Endodermal cell (in vitro differentiated cells): ENCODE data around the gene CGB7. TPM values are rescaled to one million over a fixed set of nuclear protein-coding genes. Genes with fewer than 3 reads are reported as not detected.

Experiments
- DNase-seq: peaks from one replicate; pipeline ENCODE4 v3.0.0-alpha.2; 2017
- H3K27ac ChIP-seq: 2 replicates; pipeline ENCODE4 v1.5.1; 2013; ENCODE audit warnings: mild to moderate bottlenecking, low read depth, low read length, moderate library complexity
- H3K27me3 ChIP-seq: 2 replicates; pipeline ENCODE4 v1.6.1; 2013; ENCODE audit warnings: mild to moderate bottlenecking, low read length, moderate library complexity; ENCODE audit not compliant: insufficient read depth, control insufficient read depth, poor library complexity, severe bottlenecking
- H3K36me3 ChIP-seq: 2 replicates; pipeline ENCODE4 v1.7.0; 2013; ENCODE audit warnings: mild to moderate bottlenecking, low read length, moderate library complexity; ENCODE audit not compliant: control insufficient read depth, insufficient read depth
- H3K4me1 ChIP-seq: one replicate; pipeline ENCODE4 v1.7.0; 2013; ENCODE audit warnings: low read length; ENCODE audit not compliant: control insufficient read depth, insufficient read depth
- H3K4me3 ChIP-seq: 2 replicates; pipeline ENCODE4 v1.5.1; 2013; ENCODE audit warnings: mild to moderate bottlenecking, low read length, moderate library complexity
- H3K9ac ChIP-seq: 2 replicates; pipeline ENCODE4 v1.6.1; 2013; ENCODE audit warnings: mild to moderate bottlenecking, low read length, moderate library complexity; ENCODE audit not compliant: poor library complexity, severe bottlenecking; ENCODE audit errors: extremely low read depth
- H3K9me3 ChIP-seq: 2 replicates; pipeline ENCODE4 v1.6.1; 2013; ENCODE audit warnings: mild to moderate bottlenecking, low read length, moderate library complexity; ENCODE audit not compliant: control insufficient read depth
- H3K27ac Mint-ChIP-seq: 2 replicates; pipeline ENCODE4 v1.8.0; 2020; ENCODE audit warnings: mixed read lengths
- H3K27me3 Mint-ChIP-seq: 2 replicates; pipeline ENCODE4 v1.8.0; 2021; ENCODE audit warnings: mild to moderate bottlenecking, mixed read lengths; ENCODE audit not compliant: insufficient read depth
- H3K36me3 Mint-ChIP-seq: 2 replicates; pipeline ENCODE4 v1.8.0; 2020; ENCODE audit warnings: low read depth, mixed read lengths
- H3K4me1 Mint-ChIP-seq: 2 replicates; pipeline ENCODE4 v1.8.0; 2020; ENCODE audit warnings: mixed read lengths
- H3K4me3 Mint-ChIP-seq: 2 replicates; pipeline ENCODE4 v1.8.0; 2020; ENCODE audit warnings: mild to moderate bottlenecking, moderate library complexity, mixed read lengths
- H3K9me3 Mint-ChIP-seq: 2 replicates; pipeline ENCODE4 v1.8.0; 2020; ENCODE audit warnings: mild to moderate bottlenecking, mixed read lengths
- WGBS, 2 experiments: methylation state at CpG; one replicate each; pipeline versions ENCODE4 v1.1.5 to v1.1.7; 2013; ENCODE audit warnings: missing lambda C conversion rate in 2 of 2, mixed read lengths in 1 of 2; ENCODE audit not compliant: insufficient coverage in 1 of 2, insufficient read length in 1 of 2; 5-methylcytosine and 5-hydroxymethylcytosine counted together
- total RNA-seq, 2 donors: library from RNA; stranded (reverse); fragmentation: NEBNext Ultra II Directional in 1 of 2; extraction: Animal tissue kit (Norgen Biotek cat#: 25700) in 1 of 2; gene quantifications; 2 replicates in 1 of 2; 3 replicates in 1 of 2; pipeline ENCODE4 v1.2.1, GENCODE V29; 2021
- TF ChIP-seq, protein P1 (sequence below): fragments of 200-600 bp; sonication (generic); conservative IDR thresholded peaks from 2 replicates; pipeline ENCODE4 v1.5.0; 2021; ENCODE audit warnings: antibody characterized with exemption, mild to moderate bottlenecking

The CGB7 gene
- total RNA-seq, 2 donors from 2014 or later, result 1.5 to 2.9 TPM

DNA sequence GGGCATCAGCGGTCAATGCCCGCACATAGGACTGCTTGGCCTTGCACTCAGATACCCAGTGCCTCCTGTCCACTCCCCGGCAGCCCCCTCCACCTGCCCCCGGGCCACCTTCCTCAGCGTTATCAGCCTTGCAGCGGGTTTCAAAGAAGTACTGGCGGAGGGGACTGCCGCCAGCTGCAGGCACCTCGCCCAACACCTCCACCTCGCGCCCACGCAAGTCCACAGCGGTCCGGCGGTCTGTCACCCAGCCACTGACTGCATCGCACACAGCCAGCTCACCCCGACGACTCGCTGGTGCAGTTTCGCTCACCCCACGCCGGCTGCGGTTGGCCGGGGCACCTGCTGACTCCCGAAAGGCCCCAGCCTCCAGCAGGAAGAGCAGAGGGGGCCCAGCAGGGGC lies 3.9 kb upstream of the CGB7 start:
- WGBS, 2 experiments, result 88 to 96% methylated on average over 7 to 25 of the region's 25 CpGs
- Mint-ChIP-seq H3K9me3 (no peaks in the 10 kb centered on the region), H3K27me3 (peaks cover 81% of the 10 kb centered on the region), H3K36me3 (no peaks in the 10 kb centered on the region), H3K4me1 (peaks cover 10% of the 10 kb centered on the region), H3K27ac (no peak overlapping the region), H3K4me3 (no peak overlapping the region)
- no peaks in the 10 kb centered on the region for H3K9me3 ChIP-seq
- TF ChIP-seq, protein P1, sequence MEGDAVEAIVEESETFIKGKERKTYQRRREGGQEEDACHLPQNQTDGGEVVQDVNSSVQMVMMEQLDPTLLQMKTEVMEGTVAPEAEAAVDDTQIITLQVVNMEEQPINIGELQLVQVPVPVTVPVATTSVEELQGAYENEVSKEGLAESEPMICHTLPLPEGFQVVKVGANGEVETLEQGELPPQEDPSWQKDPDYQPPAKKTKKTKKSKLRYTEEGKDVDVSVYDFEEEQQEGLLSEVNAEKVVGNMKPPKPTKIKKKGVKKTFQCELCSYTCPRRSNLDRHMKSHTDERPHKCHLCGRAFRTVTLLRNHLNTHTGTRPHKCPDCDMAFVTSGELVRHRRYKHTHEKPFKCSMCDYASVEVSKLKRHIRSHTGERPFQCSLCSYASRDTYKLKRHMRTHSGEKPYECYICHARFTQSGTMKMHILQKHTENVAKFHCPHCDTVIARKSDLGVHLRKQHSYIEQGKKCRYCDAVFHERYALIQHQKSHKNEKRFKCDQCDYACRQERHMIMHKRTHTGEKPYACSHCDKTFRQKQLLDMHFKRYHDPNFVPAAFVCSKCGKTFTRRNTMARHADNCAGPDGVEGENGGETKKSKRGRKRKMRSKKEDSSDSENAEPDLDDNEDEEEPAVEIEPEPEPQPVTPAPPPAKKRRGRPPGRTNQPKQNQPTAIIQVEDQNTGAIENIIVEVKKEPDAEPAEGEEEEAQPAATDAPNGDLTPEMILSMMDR, result no peak
- H3K4me3 ChIP-seq, result no peak overlapping the region
- no peaks in the 10 kb centered on the region for H3K36me3 ChIP-seq
- H3K27ac ChIP-seq, result no peak overlapping the region
- peaks cover 38% of the 10 kb centered on the region for H3K27me3 ChIP-seq
- no peak for DNase-seq
- H3K4me1 ChIP-seq, result no peaks in the 10 kb centered on the region
- H3K9ac ChIP-seq, result no peak overlapping the region

DNA sequence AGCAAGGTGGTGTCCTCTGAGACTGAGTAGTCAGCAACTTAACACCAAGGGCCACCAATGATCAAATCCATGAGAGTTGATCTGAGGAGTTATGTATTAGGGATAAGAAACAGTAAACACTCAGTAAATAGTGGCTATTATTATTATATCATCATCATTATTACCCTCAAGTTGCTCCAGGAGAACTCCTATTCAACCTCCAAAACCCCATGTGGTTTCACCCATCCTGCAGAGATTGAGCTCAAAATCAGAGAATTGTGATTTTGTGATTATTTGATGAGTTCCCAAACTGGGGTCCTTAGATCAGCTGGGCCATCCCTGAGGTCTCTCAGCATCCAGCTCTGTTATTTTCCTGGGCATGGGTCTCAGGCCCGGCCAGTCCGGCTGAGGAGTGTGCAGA lies 3.5 kb upstream of the CGB7 start:
- no peak overlapping the region for H3K4me3 ChIP-seq
- peaks cover 81% of the 10 kb centered on the region for H3K27me3 Mint-ChIP-seq
- no peak overlapping the region for H3K9ac ChIP-seq
- no peak overlapping the region for H3K27ac ChIP-seq
- H3K27me3 ChIP-seq, result peaks cover 38% of the 10 kb centered on the region
- no peak overlapping the region for H3K4me3 Mint-ChIP-seq
- H3K4me1 Mint-ChIP-seq, result peaks cover 10% of the 10 kb centered on the region
- TF ChIP-seq, protein P1, result no peak
- no peak for DNase-seq
- no peaks in the 10 kb centered on the region for H3K9me3 ChIP-seq
- H3K27ac Mint-ChIP-seq, result no peak overlapping the region
- WGBS, 2 experiments, result 94 to 100% methylated on average over 2 of the region's 2 CpGs
- no peaks in the 10 kb centered on the region for H3K4me1 ChIP-seq
- no peaks in the 10 kb centered on the region for H3K36me3 Mint-ChIP-seq
- H3K9me3 Mint-ChIP-seq, result no peaks in the 10 kb centered on the region
- H3K36me3 ChIP-seq, result no peaks in the 10 kb centered on the region

DNA sequence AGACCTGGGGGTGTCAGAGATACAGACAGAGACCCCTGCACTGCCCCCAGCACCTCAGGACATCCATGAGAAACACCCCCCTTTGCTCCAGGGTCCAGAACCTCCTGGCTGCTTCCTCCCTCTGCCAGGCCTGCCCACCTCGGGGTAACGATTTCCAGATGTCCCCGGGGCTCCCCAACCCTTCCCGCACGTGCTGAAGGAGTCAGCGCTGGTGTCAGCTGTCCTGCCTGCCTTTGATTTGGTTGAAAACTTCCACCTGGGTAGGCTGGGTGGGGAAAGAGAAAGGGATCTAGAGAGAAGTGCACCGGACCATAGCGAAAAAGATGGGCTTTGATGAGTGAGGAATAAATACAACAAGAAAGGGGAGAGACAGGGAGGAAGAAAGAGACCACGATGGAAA lies 1.5 kb upstream of the CGB7 start:
- H3K4me3 ChIP-seq, result no peak overlapping the region
- H3K36me3 Mint-ChIP-seq, result no peaks in the 10 kb centered on the region
- H3K9me3 ChIP-seq, result no peaks in the 10 kb centered on the region
- no peaks in the 10 kb centered on the region for H3K36me3 ChIP-seq
- no peak overlapping the region for H3K27ac Mint-ChIP-seq
- H3K4me3 Mint-ChIP-seq, result no peak overlapping the region
- no peak for DNase-seq
- H3K9me3 Mint-ChIP-seq, result no peaks in the 10 kb centered on the region
- TF ChIP-seq, protein P1, result no peak
- peaks cover 6% of the 10 kb centered on the region for H3K4me1 Mint-ChIP-seq
- peaks cover 48% of the 10 kb centered on the region for H3K27me3 ChIP-seq
- H3K9ac ChIP-seq, result no peak overlapping the region
- no peaks in the 10 kb centered on the region for H3K4me1 ChIP-seq
- peaks cover 84% of the 10 kb centered on the region for H3K27me3 Mint-ChIP-seq
- 86 to 90% methylated on average over 4 to 9 of the region's 9 CpGs for WGBS, 2 experiments
- no peak overlapping the region for H3K27ac ChIP-seq
